G401 (cell line): Measurements from ENCODE around the gene DDI2. TPM values are rescaled to one million over a fixed set of nuclear protein-coding genes. Genes with fewer than 3 reads are reported as not detected.

Source experiments
- DNase-seq: peaks from one replicate; pipeline ENCODE4 v3.0.0-alpha.2; 2015; ENCODE audit warnings: low spot score
- in situ Hi-C: cut with HindIII; loops from 2 replicates; pipeline ENCODE4 v1.10.0; 2016; ENCODE audit warnings: low sequenced_read_pairs, mixed read lengths
- total RNA-seq: library from RNA; depleted of rRNA; stranded (reverse); fragments of >200 nt; shearing (Covaris generic); gene quantifications from 2 replicates; pipeline ENCODE4 v1.2.3, GENCODE V29; 2014; rRNA removed

DDI2 gene
- total RNA-seq, 1 experiment from 2014 or later = 9.9 TPM

DNA sequence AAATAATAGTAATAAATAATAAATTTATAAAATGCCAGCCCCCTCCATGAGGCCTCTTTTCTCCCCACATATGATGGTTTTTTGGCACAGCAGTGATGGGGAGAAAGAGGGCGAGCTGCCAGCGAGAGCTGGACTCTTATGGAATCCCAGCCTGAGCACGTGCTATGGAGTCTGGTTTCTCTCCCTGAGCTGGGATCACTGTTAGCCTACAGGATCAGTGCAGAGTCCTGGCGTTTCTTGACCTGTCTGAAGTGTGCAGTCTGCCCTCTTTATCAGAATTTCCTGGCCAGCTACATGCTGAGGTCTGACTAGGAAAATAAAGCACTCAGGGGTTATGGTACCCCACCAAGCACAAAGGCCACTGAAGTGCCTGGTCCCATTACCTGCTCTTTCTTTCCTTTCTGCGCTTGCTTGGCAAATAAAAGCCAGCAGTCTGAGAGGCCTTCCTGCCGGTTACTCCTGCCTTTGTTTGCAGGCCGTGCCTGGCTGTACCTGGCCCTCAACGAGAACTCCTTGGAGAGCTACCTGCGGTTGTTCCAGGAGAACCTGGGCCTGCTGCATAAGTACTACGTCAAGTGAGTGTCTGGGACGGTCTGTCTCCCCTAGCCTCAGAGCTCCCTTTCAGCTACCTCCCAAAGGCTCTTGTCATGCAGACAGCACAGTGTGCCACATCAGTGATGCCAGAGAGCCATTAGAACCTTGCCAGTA lies 100.3 kb downstream of the DDI2 start:
- in situ Hi-C loops = no loop called here
- no peak for DNase-seq

DNA sequence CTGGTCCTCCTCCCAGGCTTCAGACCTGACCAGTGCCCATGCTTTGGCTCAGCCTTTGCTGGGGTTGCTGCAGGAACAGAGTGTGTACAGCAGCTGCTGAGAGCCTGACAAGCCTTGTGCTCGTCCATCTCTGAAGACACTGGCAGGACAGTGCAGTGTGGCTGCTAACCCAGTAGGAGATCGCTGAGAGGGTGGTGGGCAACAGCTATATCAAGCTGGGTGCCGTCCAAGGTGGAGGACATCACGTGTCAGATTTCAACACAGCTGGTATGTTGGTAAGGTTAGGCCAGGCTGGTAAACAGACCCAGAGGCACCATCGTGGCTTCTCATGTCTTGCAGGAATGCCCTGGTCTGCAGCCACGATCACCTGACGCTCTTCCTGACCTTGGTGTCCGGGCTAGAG lies 100.9 kb downstream of the DDI2 start:
- in situ Hi-C loops = no loop called here
- DNase-seq = no peak

Other genes with a start within 250 kb of the DDI2 start
- gene EFHD2, start 207.6 kb upstream of the DDI2 start, total RNA-seq = 52.5 and 60.2 TPM in 2 replicates
- not detected in 2 replicates for gene CTRC, start 179.0 kb upstream of the DDI2 start, total RNA-seq
- not detected in 2 replicates for gene CELA2A, start 160.7 kb upstream of the DDI2 start, total RNA-seq
- not detected in 2 replicates for gene CELA2B, start 141.4 kb upstream of the DDI2 start, total RNA-seq
- gene CASP9, start 93.2 kb upstream of the DDI2 start, total RNA-seq = 12.3 and 15.6 TPM in 2 replicates
- gene DNAJC16, start 90.6 kb upstream of the DDI2 start, total RNA-seq = 3.4 and 19.1 TPM in 2 replicates
- 2.0 and 2.6 TPM in 2 replicates for gene AGMAT, start 32.4 kb upstream of the DDI2 start, total RNA-seq
- 46.1 and 47.5 TPM in 2 replicates for gene PLEKHM2, start 66.9 kb downstream of the DDI2 start, total RNA-seq
- 0.75 TPM in 1 of 2 replicates, not detected in the other for gene SLC25A34, start 118.8 kb downstream of the DDI2 start, total RNA-seq
- not detected in 2 replicates for gene TMEM82, start 125.0 kb downstream of the DDI2 start, total RNA-seq
- gene FBLIM1, start 141.3 kb downstream of the DDI2 start, total RNA-seq = 18.6 and 41.7 TPM in 2 replicates
- gene UQCRHL, start 190.2 kb downstream of the DDI2 start, total RNA-seq = 6.0 and 6.8 TPM in 2 replicates
- gene SPEN, start 230.2 kb downstream of the DDI2 start, total RNA-seq = 1.5 and 2.4 TPM in 2 replicates